Endodermal cell (in vitro differentiated cells): ENCODE results near the gene CERKL. TPM values are rescaled to one million over a fixed set of nuclear protein-coding genes. Genes with fewer than 3 reads are reported as not detected.
A peak's percentile ranks its signal among the peaks of the same experiment; 100 is the strongest.

Experiments used
- DNase-seq: peaks from one replicate; pipeline ENCODE4 v3.0.0-alpha.2; 2017
- H3K27ac ChIP-seq: 2 replicates; pipeline ENCODE4 v1.5.1; 2013; ENCODE audit warnings: mild to moderate bottlenecking, low read depth, low read length, moderate library complexity
- H3K27me3 ChIP-seq: 2 replicates; pipeline ENCODE4 v1.6.1; 2013; ENCODE audit warnings: mild to moderate bottlenecking, low read length, moderate library complexity; ENCODE audit not compliant: insufficient read depth, control insufficient read depth, poor library complexity, severe bottlenecking
- H3K36me3 ChIP-seq: 2 replicates; pipeline ENCODE4 v1.7.0; 2013; ENCODE audit warnings: mild to moderate bottlenecking, low read length, moderate library complexity; ENCODE audit not compliant: control insufficient read depth, insufficient read depth
- H3K4me1 ChIP-seq: one replicate; pipeline ENCODE4 v1.7.0; 2013; ENCODE audit warnings: low read length; ENCODE audit not compliant: control insufficient read depth, insufficient read depth
- H3K4me3 ChIP-seq: 2 replicates; pipeline ENCODE4 v1.5.1; 2013; ENCODE audit warnings: mild to moderate bottlenecking, low read length, moderate library complexity
- H3K9ac ChIP-seq: 2 replicates; pipeline ENCODE4 v1.6.1; 2013; ENCODE audit warnings: mild to moderate bottlenecking, low read length, moderate library complexity; ENCODE audit not compliant: poor library complexity, severe bottlenecking; ENCODE audit errors: extremely low read depth
- H3K9me3 ChIP-seq: 2 replicates; pipeline ENCODE4 v1.6.1; 2013; ENCODE audit warnings: mild to moderate bottlenecking, low read length, moderate library complexity; ENCODE audit not compliant: control insufficient read depth
- H3K27ac Mint-ChIP-seq: 2 replicates; pipeline ENCODE4 v1.8.0; 2020; ENCODE audit warnings: mixed read lengths
- H3K27me3 Mint-ChIP-seq: 2 replicates; pipeline ENCODE4 v1.8.0; 2021; ENCODE audit warnings: mild to moderate bottlenecking, mixed read lengths; ENCODE audit not compliant: insufficient read depth
- H3K36me3 Mint-ChIP-seq: 2 replicates; pipeline ENCODE4 v1.8.0; 2020; ENCODE audit warnings: low read depth, mixed read lengths
- H3K4me1 Mint-ChIP-seq: 2 replicates; pipeline ENCODE4 v1.8.0; 2020; ENCODE audit warnings: mixed read lengths
- H3K4me3 Mint-ChIP-seq: 2 replicates; pipeline ENCODE4 v1.8.0; 2020; ENCODE audit warnings: mild to moderate bottlenecking, moderate library complexity, mixed read lengths
- H3K9me3 Mint-ChIP-seq: 2 replicates; pipeline ENCODE4 v1.8.0; 2020; ENCODE audit warnings: mild to moderate bottlenecking, mixed read lengths
- WGBS, 2 experiments: methylation state at CpG; one replicate each; pipeline versions ENCODE4 v1.1.5 to v1.1.7; 2013; ENCODE audit warnings: missing lambda C conversion rate in 2 of 2, mixed read lengths in 1 of 2; ENCODE audit not compliant: insufficient coverage in 1 of 2, insufficient read length in 1 of 2; 5-methylcytosine and 5-hydroxymethylcytosine counted together
- total RNA-seq, 2 donors: library from RNA; stranded (reverse); fragmentation: NEBNext Ultra II Directional in 1 of 2; extraction: Animal tissue kit (Norgen Biotek cat#: 25700) in 1 of 2; gene quantifications; 2 replicates in 1 of 2; 3 replicates in 1 of 2; pipeline ENCODE4 v1.2.1, GENCODE V29; 2021
- TF ChIP-seq, protein P1 (sequence below): fragments of 200-600 bp; sonication (generic); conservative IDR thresholded peaks from 2 replicates; pipeline ENCODE4 v1.5.0; 2021; ENCODE audit warnings: antibody characterized with exemption, mild to moderate bottlenecking

Gene CERKL
- total RNA-seq, 2 donors from 2014 or later = 0.20 to 0.31 TPM

GRCh38 chr2:181684454-181685149 is 27.7 kb upstream of the CERKL start:
- no peak overlapping the region for H3K27ac Mint-ChIP-seq
- Histone ChIP-seq H3K27me3 (peaks cover 100% of the 10 kb centered on the region), H3K4me3 (no peak overlapping the region), H3K27ac (no peak overlapping the region), H3K36me3 (no peaks in the 10 kb centered on the region), H3K4me1 (no peaks in the 10 kb centered on the region), H3K9me3 (peaks cover 6% of the 10 kb centered on the region), H3K9ac (no peak overlapping the region)
- peaks cover 14% of the 10 kb centered on the region for H3K4me1 Mint-ChIP-seq
- H3K36me3 Mint-ChIP-seq = no peaks in the 10 kb centered on the region
- TF ChIP-seq, protein P1, sequence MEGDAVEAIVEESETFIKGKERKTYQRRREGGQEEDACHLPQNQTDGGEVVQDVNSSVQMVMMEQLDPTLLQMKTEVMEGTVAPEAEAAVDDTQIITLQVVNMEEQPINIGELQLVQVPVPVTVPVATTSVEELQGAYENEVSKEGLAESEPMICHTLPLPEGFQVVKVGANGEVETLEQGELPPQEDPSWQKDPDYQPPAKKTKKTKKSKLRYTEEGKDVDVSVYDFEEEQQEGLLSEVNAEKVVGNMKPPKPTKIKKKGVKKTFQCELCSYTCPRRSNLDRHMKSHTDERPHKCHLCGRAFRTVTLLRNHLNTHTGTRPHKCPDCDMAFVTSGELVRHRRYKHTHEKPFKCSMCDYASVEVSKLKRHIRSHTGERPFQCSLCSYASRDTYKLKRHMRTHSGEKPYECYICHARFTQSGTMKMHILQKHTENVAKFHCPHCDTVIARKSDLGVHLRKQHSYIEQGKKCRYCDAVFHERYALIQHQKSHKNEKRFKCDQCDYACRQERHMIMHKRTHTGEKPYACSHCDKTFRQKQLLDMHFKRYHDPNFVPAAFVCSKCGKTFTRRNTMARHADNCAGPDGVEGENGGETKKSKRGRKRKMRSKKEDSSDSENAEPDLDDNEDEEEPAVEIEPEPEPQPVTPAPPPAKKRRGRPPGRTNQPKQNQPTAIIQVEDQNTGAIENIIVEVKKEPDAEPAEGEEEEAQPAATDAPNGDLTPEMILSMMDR = no peak
- H3K4me3 Mint-ChIP-seq = no peak overlapping the region
- WGBS, 2 experiments = 18 to 20% methylated on average over 16 to 26 of the region's 26 CpGs
- H3K27me3 Mint-ChIP-seq = peaks cover 98% of the 10 kb centered on the region
- no peak for DNase-seq
- no peaks in the 10 kb centered on the region for H3K9me3 Mint-ChIP-seq

GRCh38 chr2:181683518-181684453 is 26.9 kb upstream of the CERKL start:
- DNase-seq = peak; percentile 86
- H3K9me3 Mint-ChIP-seq = no peaks in the 10 kb centered on the region
- peaks cover 100% of the 10 kb centered on the region for H3K27me3 ChIP-seq
- H3K36me3 ChIP-seq = no peaks in the 10 kb centered on the region
- TF ChIP-seq, protein P1 = no peak
- peaks cover 14% of the 10 kb centered on the region for H3K4me1 Mint-ChIP-seq
- H3K36me3 Mint-ChIP-seq = no peaks in the 10 kb centered on the region
- peak overlapping the region; percentile 40 for H3K4me3 Mint-ChIP-seq
- H3K4me1 ChIP-seq = no peaks in the 10 kb centered on the region
- H3K27ac Mint-ChIP-seq = no peak overlapping the region
- H3K9ac ChIP-seq = no peak overlapping the region
- H3K9me3 ChIP-seq = peaks cover 6% of the 10 kb centered on the region
- H3K27me3 Mint-ChIP-seq = peaks cover 98% of the 10 kb centered on the region
- H3K27ac ChIP-seq = peak overlapping the region; percentile 78
- 1 to 3% methylated on average over 12 to 85 of the region's 85 CpGs for WGBS, 2 experiments
- no peak overlapping the region for H3K4me3 ChIP-seq

- no peaks in the 10 kb centered on the region for H3K36me3 Mint-ChIP-seq
- Histone ChIP-seq H3K27ac (no peak overlapping the region), H3K9me3 (peaks cover 6% of the 10 kb centered on the region), H3K4me1 (no peaks in the 10 kb centered on the region), H3K27me3 (peaks cover 100% of the 10 kb centered on the region), H3K9ac (no peak overlapping the region), H3K36me3 (no peaks in the 10 kb centered on the region), H3K4me3 (no peak overlapping the region)
- peaks cover 14% of the 10 kb centered on the region for H3K4me1 Mint-ChIP-seq
- WGBS, 2 experiments = 2% methylated on average over 15 to 42 of the region's 42 CpGs
- H3K27ac Mint-ChIP-seq = no peak overlapping the region
- peaks cover 98% of the 10 kb centered on the region for H3K27me3 Mint-ChIP-seq
- TF ChIP-seq, protein P1 = no peak
- DNase-seq = peak; percentile 45
- peak overlapping the region; percentile 40 for H3K4me3 Mint-ChIP-seq
- H3K9me3 Mint-ChIP-seq = peaks cover 4% of the 10 kb centered on the region
Observed at GRCh38 chr2:181682795-181683517, 26.1 kb upstream of the CERKL start.
